RWPE2 (cell line): ENCODE measurements around the gene RASL11B.

ENCODE experiments used
- ATAC-seq: fragments of 200-7000 bp; cut with Tn5 transposase; 3 replicates; pipeline ENCODE4 v1.9.1; 2021; ENCODE audit warnings: low read depth
- DNase-seq: peaks from one replicate; pipeline ENCODE4 v3.0.0-alpha.2; 2020; ENCODE audit warnings: low spot score
- H3K27ac ChIP-seq: fragments of 450-650 bp; 2 replicates; pipeline ENCODE4 v1.5.1; 2017; ENCODE audit warnings: mild to moderate bottlenecking; ENCODE audit not compliant: poor library complexity, severe bottlenecking
- H3K27me3 ChIP-seq: fragments of 250-450 bp; sonication (Bioruptor Pico); 2 replicates; pipeline ENCODE4 v1.5.1; 2021; ENCODE audit warnings: mild to moderate bottlenecking, moderate library complexity; ENCODE audit not compliant: insufficient read depth, poor library complexity, severe bottlenecking
- H3K36me3 ChIP-seq: fragments of 250-450 bp; sonication (Bioruptor Pico); 2 replicates; pipeline ENCODE4 v1.5.1; 2020; ENCODE audit warnings: low read depth, mild to moderate bottlenecking, moderate library complexity
- H3K4me1 ChIP-seq: fragments of 250-450 bp; sonication (Bioruptor Pico); 2 replicates; pipeline ENCODE4 v1.5.1; 2021; ENCODE audit warnings: mild to moderate bottlenecking, moderate library complexity; ENCODE audit not compliant: insufficient read depth, poor library complexity, severe bottlenecking
- H3K4me3 ChIP-seq: fragments of 250-450 bp; sonication (Bioruptor Pico); 2 replicates; pipeline ENCODE4 v1.5.1; 2021; ENCODE audit warnings: mild to moderate bottlenecking, moderate library complexity; ENCODE audit not compliant: severe bottlenecking
- H3K9me3 ChIP-seq: fragments of 250-450 bp; sonication (Bioruptor Pico); 2 replicates; pipeline ENCODE4 v1.5.1; 2021; ENCODE audit warnings: mild to moderate bottlenecking, moderate library complexity; ENCODE audit not compliant: severe bottlenecking
- TF ChIP-seq, protein P1 (sequence below): fragments of 450-650 bp; IDR thresholded peaks from one replicate; pipeline ENCODE4 v1.5.1; 2017; ENCODE audit warnings: mild to moderate bottlenecking, moderate library complexity; ENCODE audit not compliant: poor library complexity, severe bottlenecking

RASL11B gene

DNA sequence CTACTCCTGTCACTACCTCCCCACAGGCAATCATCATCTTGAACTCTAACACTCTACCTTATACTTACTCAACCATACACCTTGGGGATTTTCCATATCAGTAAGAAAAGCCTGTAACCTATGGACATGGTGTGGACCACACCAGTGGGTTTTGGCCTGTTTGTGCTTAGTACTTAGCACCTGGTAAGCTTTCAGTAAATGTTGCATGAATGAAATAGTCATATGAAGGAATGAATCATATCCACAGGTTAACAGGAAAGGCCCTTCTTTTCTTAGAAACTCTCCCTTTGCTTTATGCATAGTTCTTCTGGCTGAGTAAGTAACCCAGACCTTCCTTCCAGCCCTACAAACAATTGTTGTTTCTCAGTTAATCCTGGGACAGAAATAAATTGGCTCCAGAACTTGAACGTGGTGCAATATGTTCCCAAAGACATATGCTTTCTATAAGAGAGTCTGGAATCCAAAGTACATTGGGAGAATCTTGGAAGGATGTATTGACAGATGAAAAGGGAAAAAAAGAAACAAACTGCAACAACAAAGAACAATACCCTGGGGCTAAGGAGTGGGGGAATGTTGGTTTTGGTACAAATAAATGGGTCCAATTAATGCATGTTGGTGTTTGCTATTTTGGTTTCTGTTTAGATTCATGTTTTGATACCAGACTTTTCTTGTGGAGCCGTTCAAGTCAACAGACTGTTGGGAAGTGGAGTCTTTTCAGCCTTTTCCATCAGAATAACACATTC lies 27.8 kb downstream of the RASL11B start:
- TF ChIP-seq, protein P1, sequence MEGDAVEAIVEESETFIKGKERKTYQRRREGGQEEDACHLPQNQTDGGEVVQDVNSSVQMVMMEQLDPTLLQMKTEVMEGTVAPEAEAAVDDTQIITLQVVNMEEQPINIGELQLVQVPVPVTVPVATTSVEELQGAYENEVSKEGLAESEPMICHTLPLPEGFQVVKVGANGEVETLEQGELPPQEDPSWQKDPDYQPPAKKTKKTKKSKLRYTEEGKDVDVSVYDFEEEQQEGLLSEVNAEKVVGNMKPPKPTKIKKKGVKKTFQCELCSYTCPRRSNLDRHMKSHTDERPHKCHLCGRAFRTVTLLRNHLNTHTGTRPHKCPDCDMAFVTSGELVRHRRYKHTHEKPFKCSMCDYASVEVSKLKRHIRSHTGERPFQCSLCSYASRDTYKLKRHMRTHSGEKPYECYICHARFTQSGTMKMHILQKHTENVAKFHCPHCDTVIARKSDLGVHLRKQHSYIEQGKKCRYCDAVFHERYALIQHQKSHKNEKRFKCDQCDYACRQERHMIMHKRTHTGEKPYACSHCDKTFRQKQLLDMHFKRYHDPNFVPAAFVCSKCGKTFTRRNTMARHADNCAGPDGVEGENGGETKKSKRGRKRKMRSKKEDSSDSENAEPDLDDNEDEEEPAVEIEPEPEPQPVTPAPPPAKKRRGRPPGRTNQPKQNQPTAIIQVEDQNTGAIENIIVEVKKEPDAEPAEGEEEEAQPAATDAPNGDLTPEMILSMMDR = no peak
- H3K9me3 ChIP-seq = no peaks in the 10 kb centered on the region
- no peaks in the 10 kb centered on the region for H3K27me3 ChIP-seq
- H3K4me1 ChIP-seq = no peaks in the 10 kb centered on the region
- H3K4me3 ChIP-seq = no peak overlapping the region
- no peaks in the 10 kb centered on the region for H3K36me3 ChIP-seq
- DNase-seq = no peak
- no peak for ATAC-seq
- no peak overlapping the region for H3K27ac ChIP-seq

DNA sequence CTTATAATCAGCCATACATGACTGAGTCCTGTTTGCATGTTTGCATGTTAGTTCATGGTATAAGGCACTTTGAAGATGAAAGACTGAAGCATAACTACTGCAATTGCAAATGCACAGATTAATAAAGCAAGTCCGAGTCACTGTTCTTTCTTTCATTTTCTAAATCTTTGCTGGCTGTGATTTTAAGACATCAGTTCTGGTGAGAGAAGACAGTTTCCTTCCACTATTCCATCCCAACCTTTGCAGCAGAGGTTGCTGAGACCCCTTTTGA lies 28.3 kb downstream of the RASL11B start:
- Histone ChIP-seq H3K27me3 (no peaks in the 10 kb centered on the region), H3K36me3 (no peaks in the 10 kb centered on the region), H3K4me3 (no peak overlapping the region), H3K27ac (no peak overlapping the region), H3K9me3 (no peaks in the 10 kb centered on the region), H3K4me1 (no peaks in the 10 kb centered on the region)
- no peak for ATAC-seq
- DNase-seq = no peak
- TF ChIP-seq, protein P1 = no peak

DNA sequence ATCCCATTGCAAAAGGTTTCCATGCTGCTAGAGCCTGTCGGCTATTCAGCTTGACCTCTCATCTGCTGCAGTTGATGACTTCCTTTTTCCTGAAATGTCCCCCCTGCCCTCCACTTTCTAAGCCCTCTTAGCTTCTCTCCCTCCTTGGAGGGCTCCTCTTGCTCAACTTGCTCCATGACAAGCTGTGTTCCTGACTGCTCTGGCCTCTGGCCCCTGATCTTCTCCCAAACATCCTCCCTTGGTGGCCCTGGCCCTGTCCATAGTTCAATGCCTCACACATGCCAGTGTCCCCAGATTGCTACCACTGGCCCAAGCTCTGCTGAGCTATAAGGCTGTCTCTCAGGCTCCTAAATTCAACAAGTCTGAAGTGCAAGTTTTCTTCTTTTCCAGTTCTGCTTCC lies 29.6 kb downstream of the RASL11B start:
- DNase-seq (no peak), ATAC-seq (no peak)
- TF ChIP-seq, protein P1 = no peak
- Histone ChIP-seq H3K9me3 (no peaks in the 10 kb centered on the region), H3K36me3 (no peaks in the 10 kb centered on the region), H3K4me1 (no peaks in the 10 kb centered on the region), H3K27ac (no peak overlapping the region), H3K4me3 (no peak overlapping the region), H3K27me3 (no peaks in the 10 kb centered on the region)

DNA sequence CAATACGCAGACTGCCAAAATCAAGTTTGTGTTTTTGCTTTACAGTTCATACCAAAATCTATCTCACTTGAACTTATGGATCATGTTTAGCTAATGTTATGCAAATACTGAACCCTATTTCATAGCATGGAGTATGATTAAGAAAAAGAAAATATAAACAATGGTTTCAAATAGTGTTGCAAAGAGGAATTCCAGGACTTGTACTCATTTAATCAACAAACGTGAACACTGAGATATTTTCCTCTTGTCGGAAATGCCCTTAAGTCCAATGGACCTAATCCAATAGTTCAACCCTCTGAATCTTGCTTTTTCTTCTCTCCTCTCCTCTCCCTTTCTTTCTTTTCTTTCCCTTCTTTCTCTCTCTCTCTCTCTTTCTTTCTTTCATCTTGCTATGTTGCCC lies 30.8 kb downstream of the RASL11B start:
- DNase-seq (no peak), ATAC-seq (no peak)
- no peak overlapping the region for H3K4me3 ChIP-seq

DNA sequence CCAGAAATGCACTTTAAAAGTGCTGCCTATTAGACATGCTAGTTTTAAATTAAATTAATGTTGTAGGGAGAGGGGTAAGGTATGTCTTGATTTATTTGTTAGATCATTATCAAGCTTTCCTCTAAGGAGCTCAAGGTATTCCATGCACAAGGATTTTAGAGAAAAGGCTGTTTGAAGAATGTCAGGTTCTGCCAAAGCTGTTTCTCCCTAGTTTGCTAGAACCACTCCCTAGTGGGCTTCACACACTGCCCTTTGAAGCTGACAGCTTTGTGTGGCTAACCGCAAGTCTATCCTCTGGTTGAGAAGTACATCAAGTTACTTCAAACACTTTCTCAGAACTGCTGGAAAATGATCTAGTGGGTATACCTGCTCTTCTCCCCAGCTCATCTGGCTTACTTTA lies 32.3 kb downstream of the RASL11B start:
- TF ChIP-seq, protein P1 = no peak
- Histone ChIP-seq H3K27me3 (no peaks in the 10 kb centered on the region), H3K4me3 (no peak overlapping the region), H3K27ac (no peak overlapping the region), H3K4me1 (no peaks in the 10 kb centered on the region), H3K9me3 (no peaks in the 10 kb centered on the region), H3K36me3 (no peaks in the 10 kb centered on the region)
- no peak for ATAC-seq
- DNase-seq = no peak

More for the DNA sequence above, 30.8 kb downstream of the RASL11B start:
- no peaks in the 10 kb centered on the region for H3K4me1 ChIP-seq
- no peaks in the 10 kb centered on the region for H3K27me3 ChIP-seq
- H3K9me3 ChIP-seq = no peaks in the 10 kb centered on the region
- TF ChIP-seq, protein P1 = no peak
- no peak overlapping the region for H3K27ac ChIP-seq
- H3K36me3 ChIP-seq = no peaks in the 10 kb centered on the region
